Vagina (tissue), 2 donors: ENCODE measurements around the gene CDH13.

Source experiments
- POLR2AphosphoS5 ChIP-seq, 2 donors: sonication (generic); formaldehyde crosslinking; IDR thresholded peaks; one replicate each; pipeline ENCODE4 v1.9.0; 2017; ENCODE audit warnings: antibody characterized with exemption in 2 of 2, mild to moderate bottlenecking in 2 of 2, low read depth in 1 of 2; ENCODE audit not compliant: insufficient read depth in 1 of 2
- TF ChIP-seq, protein P1 (sequence below), 3 experiments: fragments of 450-650 bp in 2 of 3; fragments of 200-600 bp in 1 of 3; sonication (generic) in 1 of 3; IDR thresholded peaks; one replicate each; pipeline ENCODE4 v1.5.1; 2017 to 2019; ENCODE audit warnings: antibody characterized with exemption in 3 of 3, mild to moderate bottlenecking in 2 of 3, moderate library complexity in 2 of 3

DNA sequence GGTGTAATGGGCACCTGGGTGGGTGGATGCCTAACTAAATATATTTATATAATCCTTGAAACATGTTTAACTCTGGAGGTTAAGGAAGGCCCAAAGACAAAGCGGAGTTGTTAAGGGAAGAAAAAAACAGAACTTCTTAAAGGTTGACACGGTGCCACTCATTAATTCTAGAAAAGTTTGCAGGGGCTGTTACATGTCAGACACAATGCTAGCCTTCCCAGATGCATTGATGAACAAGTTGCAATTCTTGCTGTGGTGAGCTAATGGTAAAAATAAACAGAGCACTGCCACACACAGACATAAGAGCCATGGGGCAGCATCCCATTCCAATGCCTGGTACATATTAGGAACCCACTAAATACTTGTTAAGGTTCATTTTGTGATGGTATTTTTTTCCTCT, 109.5 kb downstream of the CDH13 start:
- no peak for TF ChIP-seq POLR2AphosphoS5 (IDR thresholded peaks at IDR 0.05; ENCODE audit: insufficient read depth in 1 of 2, low read depth in 1 of 2)
- TF ChIP-seq, protein P1, sequence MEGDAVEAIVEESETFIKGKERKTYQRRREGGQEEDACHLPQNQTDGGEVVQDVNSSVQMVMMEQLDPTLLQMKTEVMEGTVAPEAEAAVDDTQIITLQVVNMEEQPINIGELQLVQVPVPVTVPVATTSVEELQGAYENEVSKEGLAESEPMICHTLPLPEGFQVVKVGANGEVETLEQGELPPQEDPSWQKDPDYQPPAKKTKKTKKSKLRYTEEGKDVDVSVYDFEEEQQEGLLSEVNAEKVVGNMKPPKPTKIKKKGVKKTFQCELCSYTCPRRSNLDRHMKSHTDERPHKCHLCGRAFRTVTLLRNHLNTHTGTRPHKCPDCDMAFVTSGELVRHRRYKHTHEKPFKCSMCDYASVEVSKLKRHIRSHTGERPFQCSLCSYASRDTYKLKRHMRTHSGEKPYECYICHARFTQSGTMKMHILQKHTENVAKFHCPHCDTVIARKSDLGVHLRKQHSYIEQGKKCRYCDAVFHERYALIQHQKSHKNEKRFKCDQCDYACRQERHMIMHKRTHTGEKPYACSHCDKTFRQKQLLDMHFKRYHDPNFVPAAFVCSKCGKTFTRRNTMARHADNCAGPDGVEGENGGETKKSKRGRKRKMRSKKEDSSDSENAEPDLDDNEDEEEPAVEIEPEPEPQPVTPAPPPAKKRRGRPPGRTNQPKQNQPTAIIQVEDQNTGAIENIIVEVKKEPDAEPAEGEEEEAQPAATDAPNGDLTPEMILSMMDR (IDR thresholded peaks at IDR 0.05), result no peak
